HCT116 (cell line): Measurements from ENCODE around the gene MORN1. TPM values are rescaled to one million over a fixed set of nuclear protein-coding genes. Genes with fewer than 3 reads are reported as not detected.

ENCODE experiments used
- ATAC-seq: fragments of 200-7000 bp; cut with Tn5 transposase; 2 replicates; pipeline ENCODE4 v1.9.1; 2020; ENCODE audit warnings: mild to moderate bottlenecking, moderate library complexity
- BruUV-seq: library from RNA; stranded (reverse); fragments of 400-500 nt; replicated peaks from 2 replicates; lab custom pipeline; 2021; lab: Mats Ljungman, UMichigan
- CTCF ChIA-PET: fragments of 300-600 bp; sonication (Branson Sonifier 250); formaldehyde crosslinking; loops from one replicate; lab custom pipeline; 2021; ENCODE audit warnings: antibody characterized with exemption; lab: Charles Lee
- POLR2A ChIA-PET: fragments of 300-600, 350-600 bp; sonication (Branson Sonifier 250); formaldehyde crosslinking; loops from one replicate; lab custom pipeline; 2021; ENCODE audit warnings: antibody characterized with exemption; lab: Charles Lee
- RAD21 ChIA-PET, 2 experiments: fragments of 300-600 bp; sonication (Branson Sonifier 250); formaldehyde crosslinking; loops; one replicate each; lab custom pipeline; 2023; ENCODE audit warnings: low total read pairs in 2 of 2; ENCODE audit not compliant: uncharacterized antibody in 2 of 2, unreplicated experiment in 2 of 2, low non-redundant PET in 1 of 2; lab: Charles Lee
- DNase-seq: peaks from one replicate; pipeline ENCODE4 v3.0.0-alpha.2; 2010; ENCODE audit warnings: low read depth, low spot score
- H2AFZ ChIP-seq: fragments of 200-600 bp; shearing (Covaris generic), sonication (generic); 2 replicates; pipeline ENCODE4 v1.6.1; 2017; ENCODE audit warnings: low read depth, mixed run types, mixed read lengths, antibody characterized with exemption, low read length; ENCODE audit not compliant: poor library complexity, severe bottlenecking
- H3K27ac ChIP-seq: 2 replicates; pipeline ENCODE4 v1.5.1; 2012; ENCODE audit warnings: low read depth, low read length
- H3K27me3 ChIP-seq: fragments of 200-600 bp; sonication (generic); 2 replicates; pipeline ENCODE4 v1.6.1; 2016; ENCODE audit warnings: mixed run types, low read length, mixed read lengths; ENCODE audit not compliant: insufficient read depth
- H3K36me3 ChIP-seq, 2 experiments: fragments of 200-500 bp in 1 of 2; fragments of 200-600 bp in 1 of 2; sonication (Bioruptor generic) in 1 of 2; sonication (generic) in 1 of 2; 2 replicates each; pipeline versions ENCODE4 v1.5.1 to v1.6.1; 2014 to 2016; ENCODE audit warnings: low read length in 2 of 2, inconsistent platforms in 1 of 2, mixed read lengths in 1 of 2, mixed run types in 1 of 2; ENCODE audit not compliant: insufficient read depth in 2 of 2, control insufficient read depth in 1 of 2
- H3K4me1 ChIP-seq, 2 experiments: fragments of 200-600 bp in 1 of 2; sonication (generic) in 1 of 2; 2 replicates each; pipeline versions ENCODE4 v1.5.1 to v1.6.1; 2012 to 2017; ENCODE audit warnings: low read length in 2 of 2, inconsistent platforms in 1 of 2, mild to moderate bottlenecking in 1 of 2, mixed read lengths in 1 of 2, mixed run types in 1 of 2, moderate library complexity in 1 of 2; ENCODE audit not compliant: insufficient read depth in 2 of 2, control insufficient read depth in 1 of 2
- H3K4me2 ChIP-seq: fragments of 200-600 bp; sonication (generic); 2 replicates; pipeline ENCODE4 v1.6.1; 2017; ENCODE audit warnings: mixed run types, low read length, mixed read lengths
- H3K4me3 ChIP-seq, 2 experiments: fragments of 200-600 bp in 1 of 2; sonication (generic) in 1 of 2; replicated peaks in 1 of 2; 2 replicates each; pipeline ENCODE4 v1.5.1; 2011 to 2016; ENCODE audit warnings: low read length in 2 of 2, control low read depth in 1 of 2, low read depth in 1 of 2, mild to moderate bottlenecking in 1 of 2, mixed read lengths in 1 of 2, mixed run types in 1 of 2
- H3K79me2 ChIP-seq: fragments of 200-600 bp; sonication (generic); 2 replicates; pipeline ENCODE4 v1.6.1; 2017; ENCODE audit warnings: mild to moderate bottlenecking, mixed run types, low read length, moderate library complexity, mixed read lengths; ENCODE audit not compliant: insufficient read depth
- H3K9ac ChIP-seq: fragments of 200-600 bp; sonication (generic); 2 replicates; pipeline ENCODE4 v1.6.1; 2016; ENCODE audit warnings: low read length, mixed read lengths
- H3K9me2 ChIP-seq: fragments of 200-600 bp; sonication (generic), shearing (Covaris generic); 2 replicates; pipeline ENCODE4 v1.6.1; 2017; ENCODE audit warnings: mixed run types, mild to moderate bottlenecking, moderate library complexity; ENCODE audit not compliant: insufficient read depth
- H3K9me3 ChIP-seq, 2 experiments: fragments of 200-500 bp in 1 of 2; fragments of 200-600 bp in 1 of 2; sonication (Bioruptor generic) in 1 of 2; sonication (generic) in 1 of 2; 2 replicates each; pipeline ENCODE4 v1.6.1; 2014 to 2017; ENCODE audit warnings: low read length in 2 of 2, mixed read lengths in 2 of 2, inconsistent platforms in 1 of 2, low read depth in 1 of 2, mild to moderate bottlenecking in 1 of 2, mixed run types in 1 of 2, moderate library complexity in 1 of 2; ENCODE audit not compliant: control insufficient read depth in 1 of 2, insufficient read depth in 1 of 2
- H4K20me1 ChIP-seq: fragments of 200-600 bp; sonication (generic), shearing (Covaris generic); 2 replicates; pipeline ENCODE4 v1.6.1; 2017; ENCODE audit warnings: mixed run types, mild to moderate bottlenecking, moderate library complexity; ENCODE audit not compliant: insufficient read depth
- ATF3 ChIP-seq: IDR thresholded peaks from 2 replicates; pipeline ENCODE4 v1.6.1; 2012
- CEBPB ChIP-seq: IDR thresholded peaks from 2 replicates; pipeline ENCODE4 v1.6.1; 2012; ENCODE audit warnings: low read depth
- EGR1 ChIP-seq: IDR thresholded peaks from 2 replicates; pipeline ENCODE4 v1.6.1; 2012; ENCODE audit warnings: low read depth
- ELF1 ChIP-seq: IDR thresholded peaks from 2 replicates; pipeline ENCODE4 v1.6.1; 2012; ENCODE audit warnings: low read depth, borderline replicate concordance
- EZH2 ChIP-seq: fragments of 200-600 bp; sonication (generic); IDR thresholded peaks from 2 replicates; pipeline ENCODE4 v1.6.1; 2017; ENCODE audit warnings: antibody characterized with exemption, mixed run types
- FOSL1 ChIP-seq: IDR thresholded peaks from 2 replicates; pipeline ENCODE4 v1.6.1; 2012; ENCODE audit warnings: low read depth
- JUND ChIP-seq: IDR thresholded peaks from 2 replicates; pipeline ENCODE4 v1.6.1; 2012
- POLR2A ChIP-seq: IDR thresholded peaks from 2 replicates; pipeline ENCODE4 v1.7.0; 2011; ENCODE audit warnings: borderline replicate concordance; ENCODE audit not compliant: insufficient read depth, insufficient read length; ENCODE audit errors: extremely low read depth
- RAD21 ChIP-seq: IDR thresholded peaks from 2 replicates; pipeline ENCODE4 v1.6.1; 2012; ENCODE audit warnings: low read depth, mild to moderate bottlenecking
- SIN3A ChIP-seq: IDR thresholded peaks from 2 replicates; pipeline ENCODE4 v1.6.1; 2012; ENCODE audit warnings: low read depth
- SP1 ChIP-seq: IDR thresholded peaks from 2 replicates; pipeline ENCODE4 v1.6.1; 2012; ENCODE audit warnings: low read depth
- SRF ChIP-seq: IDR thresholded peaks from 2 replicates; pipeline ENCODE4 v1.6.1; 2012; ENCODE audit warnings: low read depth
- TCF7L2 ChIP-seq: IDR thresholded peaks from 2 replicates; pipeline ENCODE4 v1.7.0; 2011; ENCODE audit warnings: borderline replicate concordance, inconsistent platforms; ENCODE audit not compliant: insufficient read depth, insufficient read length; ENCODE audit errors: extremely low read depth
- YY1 ChIP-seq: IDR thresholded peaks from 2 replicates; pipeline ENCODE4 v1.6.1; 2011; ENCODE audit warnings: low read length, low read depth, moderate library complexity, mild to moderate bottlenecking; ENCODE audit not compliant: insufficient replicate concordance; ENCODE audit errors: extremely low read depth
- ZNF274 ChIP-seq: fragments of 200-500 bp; sonication (Bioruptor generic); IDR thresholded peaks from 2 replicates; pipeline ENCODE4 v1.6.1; 2014; ENCODE audit warnings: mild to moderate bottlenecking, low read depth, low read length, inconsistent platforms
- intact Hi-C: fragments of 100-400 bp; cut with micrococcal nuclease; formaldehyde crosslinking; loops from 2 replicates; pipeline ENCODE4 v1.10.0; 2022
- total RNA-seq: library from RNA; stranded (reverse); gene quantifications from one replicate; pipeline ENCODE4 v1.2.1, GENCODE V29; 2021; ENCODE audit not compliant: unreplicated experiment
- TF ChIP-seq, protein P1 (sequence below), 3 experiments: fragments of 200-600 bp in 1 of 3; sonication (generic) in 1 of 3; IDR thresholded peaks in 2 of 3; conservative IDR thresholded peaks in 1 of 3; 2 replicates each; pipeline ENCODE4 v1.5.1; 2012 to 2017; ENCODE audit warnings: low read depth in 2 of 3, low read length in 2 of 3, antibody characterized with exemption in 1 of 3, borderline replicate concordance in 1 of 3, control low read depth in 1 of 3, mild to moderate bottlenecking in 1 of 3, mixed read lengths in 1 of 3, mixed run types in 1 of 3, moderate library complexity in 1 of 3; ENCODE audit not compliant: insufficient read depth in 1 of 3
- TF ChIP-seq, protein P2 (sequence below): IDR thresholded peaks from 2 replicates; pipeline ENCODE4 v1.6.1; 2012

MORN1 gene
- total RNA-seq, 1 experiment from 2014 or later, result 21.4 TPM

GRCh38 chr1:2388004-2388913 lies 3.1 kb downstream of the MORN1 start:
- no peak overlapping the region for H3K4me3 ChIP-seq
- H3K9me2 ChIP-seq, result no peaks in the 10 kb centered on the region
- DNase-seq, result no peak
- TF ChIP-seq SIN3A (no peak), ZNF274 (no peak), SRF (no peak), POLR2A (no peak), YY1 (no peak), FOSL1 (no peak), ELF1 (no peak), CEBPB (no peak), JUND (no peak), TCF7L2 (no peak), EZH2 (no peak), SP1 (no peak), ATF3 (no peak), RAD21 (no peak), EGR1 (no peak)
- TF ChIP-seq, protein P1, sequence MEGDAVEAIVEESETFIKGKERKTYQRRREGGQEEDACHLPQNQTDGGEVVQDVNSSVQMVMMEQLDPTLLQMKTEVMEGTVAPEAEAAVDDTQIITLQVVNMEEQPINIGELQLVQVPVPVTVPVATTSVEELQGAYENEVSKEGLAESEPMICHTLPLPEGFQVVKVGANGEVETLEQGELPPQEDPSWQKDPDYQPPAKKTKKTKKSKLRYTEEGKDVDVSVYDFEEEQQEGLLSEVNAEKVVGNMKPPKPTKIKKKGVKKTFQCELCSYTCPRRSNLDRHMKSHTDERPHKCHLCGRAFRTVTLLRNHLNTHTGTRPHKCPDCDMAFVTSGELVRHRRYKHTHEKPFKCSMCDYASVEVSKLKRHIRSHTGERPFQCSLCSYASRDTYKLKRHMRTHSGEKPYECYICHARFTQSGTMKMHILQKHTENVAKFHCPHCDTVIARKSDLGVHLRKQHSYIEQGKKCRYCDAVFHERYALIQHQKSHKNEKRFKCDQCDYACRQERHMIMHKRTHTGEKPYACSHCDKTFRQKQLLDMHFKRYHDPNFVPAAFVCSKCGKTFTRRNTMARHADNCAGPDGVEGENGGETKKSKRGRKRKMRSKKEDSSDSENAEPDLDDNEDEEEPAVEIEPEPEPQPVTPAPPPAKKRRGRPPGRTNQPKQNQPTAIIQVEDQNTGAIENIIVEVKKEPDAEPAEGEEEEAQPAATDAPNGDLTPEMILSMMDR (IDR thresholded peaks at IDR 0.05 in 2 of 3, conservative IDR thresholded peaks at IDR 0.05 in 1 of 3; ENCODE audit: borderline replicate concordance in 1 of 3, insufficient read depth in 1 of 3, low read depth in 2 of 3, low read length in 2 of 3), result no peak
- TF ChIP-seq, protein P2, sequence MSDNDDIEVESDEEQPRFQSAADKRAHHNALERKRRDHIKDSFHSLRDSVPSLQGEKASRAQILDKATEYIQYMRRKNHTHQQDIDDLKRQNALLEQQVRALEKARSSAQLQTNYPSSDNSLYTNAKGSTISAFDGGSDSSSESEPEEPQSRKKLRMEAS, result no peak
- H4K20me1 ChIP-seq, result 0 out of 2 replicates have a peak, but pooled peaks cover 2% of the 10 kb centered on the region
- H3K9me3 ChIP-seq, result no peaks in the 10 kb centered on the region
- no TSS peak for BruUV-seq
- no peak overlapping the region for H3K4me2 ChIP-seq
- H3K9ac ChIP-seq, result no peak overlapping the region
- no peaks in the 10 kb centered on the region for H3K27me3 ChIP-seq
- peaks cover 35% of the 10 kb centered on the region for H3K79me2 ChIP-seq
- intact Hi-C loops, result no loop called here
- no peak overlapping the region for H3K27ac ChIP-seq
- peaks cover 5 to 6% of the 10 kb centered on the region in 2 experiments for H3K36me3 ChIP-seq
- H2AFZ ChIP-seq, result no peak overlapping the region
- RAD21 ChIA-PET, result no interaction called here
- POLR2A ChIA-PET, result no interaction called here
- H3K4me1 ChIP-seq, result peaks cover 15 to 20% of the 10 kb centered on the region in 2 experiments
- ATAC-seq, result no peak
- CTCF ChIA-PET, result no interaction called here
